HG03575 (cell line): ENCODE results near the gene PPP1R15B.

ENCODE experiments used
- ATAC-seq: cut with Tn5 transposase; IDR thresholded peaks from one replicate; pipeline ENCODE4 v1.9.1; 2021; ENCODE audit not compliant: unreplicated experiment, insufficient number of reproducible peaks, low FRiP score; ENCODE audit errors: extremely low read depth

Gene PPP1R15B

DNA sequence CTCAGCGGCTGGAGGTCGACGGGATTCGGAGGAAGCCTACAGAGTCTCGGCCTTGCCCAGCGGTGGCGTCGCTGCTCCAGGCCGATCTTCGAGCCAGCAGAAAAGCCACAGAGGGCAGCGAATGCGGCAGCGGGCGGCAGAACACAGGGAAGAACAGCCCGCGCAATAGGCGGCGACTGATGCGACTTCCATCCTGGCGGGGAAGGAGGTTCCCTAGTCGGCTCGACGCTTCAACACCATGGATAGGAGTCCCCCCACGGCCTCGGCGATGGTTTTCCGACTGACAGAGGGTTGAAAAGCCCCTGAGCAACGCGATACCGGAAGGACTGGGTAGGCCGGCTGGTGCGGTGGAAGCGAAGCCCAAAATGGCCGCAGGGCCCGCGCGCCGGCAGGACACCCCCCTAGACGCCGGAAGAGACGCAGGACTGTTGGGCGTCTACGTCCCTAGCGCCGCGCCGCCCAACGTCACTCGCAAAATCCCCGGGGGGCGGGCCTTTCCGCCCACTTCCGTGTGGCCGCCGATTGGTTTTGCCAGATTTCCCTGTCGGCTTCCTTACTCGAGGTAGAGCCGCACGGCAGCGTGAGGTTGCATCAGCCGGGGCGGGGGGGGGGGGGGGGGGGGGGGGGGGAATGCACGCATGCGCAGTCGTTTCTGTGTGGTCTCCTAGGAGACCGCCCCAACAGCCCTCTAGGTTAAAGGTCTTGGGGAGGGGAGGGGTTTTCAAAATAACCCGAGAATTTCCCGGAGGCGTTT, at the start of gene PPP1R15B:
Gene PPP1R15B (minus strand): TSS at position 367 of the 754 bp plus-strand sequence. CDS start 406 bp downstream, outside the sequence.
- ATAC-seq = no peak

- no peak for ATAC-seq
These were observed 48.7 kb upstream of the PPP1R15B start for GRCh38 chr1:204460346-204460745.

DNA sequence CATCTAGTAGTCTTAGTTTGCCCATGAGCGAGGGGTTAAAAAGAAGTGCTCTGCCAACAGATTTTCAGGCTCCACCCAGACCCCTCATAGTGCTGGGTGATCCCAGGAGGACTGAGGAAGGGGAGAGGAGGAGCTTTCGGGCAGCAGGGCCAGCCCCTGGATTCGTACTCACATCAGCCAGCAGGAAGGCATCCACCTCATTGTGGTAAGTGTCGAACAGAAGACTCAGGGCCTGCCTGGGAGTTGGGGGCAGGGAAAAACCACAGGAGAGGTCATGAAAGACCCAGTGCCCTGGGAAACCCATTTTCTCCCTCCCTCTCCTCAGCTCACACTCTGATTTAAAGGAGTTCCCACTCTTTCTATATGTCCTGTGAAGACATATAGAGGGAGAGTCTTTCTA, 48.1 kb upstream of the PPP1R15B start:
- no peak for ATAC-seq

DNA sequence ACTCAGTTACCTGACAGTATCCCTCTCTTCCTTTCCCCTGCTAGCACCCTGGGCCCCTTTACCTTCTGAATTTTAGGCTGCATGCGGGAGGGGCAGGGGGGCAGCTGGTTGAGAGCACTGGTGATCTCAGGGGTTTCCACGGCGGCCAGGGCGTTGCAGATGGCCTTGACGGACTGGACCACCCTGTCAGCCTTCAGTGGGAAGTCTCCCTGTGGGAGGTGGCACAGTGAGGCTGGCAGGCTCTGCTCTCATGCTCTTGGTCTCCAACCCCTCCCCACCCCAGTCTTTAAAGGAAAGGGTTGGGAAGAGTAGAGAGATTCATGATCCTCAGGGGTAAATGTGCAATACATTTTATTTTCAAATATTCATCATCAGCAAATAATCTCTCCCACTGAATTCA, 46.0 kb upstream of the PPP1R15B start:
- no peak for ATAC-seq

DNA sequence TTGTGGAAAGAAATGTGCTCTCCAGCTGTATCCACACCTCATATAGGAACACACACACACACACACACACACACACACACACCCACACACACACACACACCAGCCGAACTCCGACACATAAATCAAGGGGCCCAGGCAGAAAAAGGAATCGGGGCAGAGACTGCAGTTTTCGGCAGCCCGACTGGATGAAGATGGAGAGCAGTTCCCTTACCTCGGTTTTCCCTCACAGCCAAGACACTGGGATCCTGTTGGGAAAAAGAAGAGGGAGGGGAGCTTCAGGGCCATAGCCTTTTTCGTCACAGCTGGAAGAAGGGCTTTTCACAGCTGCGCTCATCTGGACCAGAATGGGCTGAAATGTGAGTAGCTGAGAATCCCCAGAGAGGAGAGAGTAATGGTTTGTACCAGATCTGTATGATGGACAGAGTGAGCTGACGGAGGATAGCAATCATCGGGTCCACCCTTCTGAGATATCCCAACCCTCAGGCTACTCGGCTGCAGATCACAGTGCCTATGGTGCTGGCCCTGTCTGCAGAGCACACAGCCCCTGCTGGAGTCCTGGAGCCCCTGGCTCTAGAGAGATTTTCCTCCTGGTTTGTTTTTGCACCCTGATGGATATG, 45.3 kb upstream of the PPP1R15B start:
- no peak for ATAC-seq

- no peak for ATAC-seq
These were observed 44.2 kb upstream of the PPP1R15B start for GRCh38 chr1:204455831-204456145.

GRCh38 chr1:204455063-204455830, 43.6 kb upstream of the PPP1R15B start:
- ATAC-seq = no peak

- ATAC-seq = no peak
These were observed 42.9 kb upstream of the PPP1R15B start for GRCh38 chr1:204454476-204454875.

DNA sequence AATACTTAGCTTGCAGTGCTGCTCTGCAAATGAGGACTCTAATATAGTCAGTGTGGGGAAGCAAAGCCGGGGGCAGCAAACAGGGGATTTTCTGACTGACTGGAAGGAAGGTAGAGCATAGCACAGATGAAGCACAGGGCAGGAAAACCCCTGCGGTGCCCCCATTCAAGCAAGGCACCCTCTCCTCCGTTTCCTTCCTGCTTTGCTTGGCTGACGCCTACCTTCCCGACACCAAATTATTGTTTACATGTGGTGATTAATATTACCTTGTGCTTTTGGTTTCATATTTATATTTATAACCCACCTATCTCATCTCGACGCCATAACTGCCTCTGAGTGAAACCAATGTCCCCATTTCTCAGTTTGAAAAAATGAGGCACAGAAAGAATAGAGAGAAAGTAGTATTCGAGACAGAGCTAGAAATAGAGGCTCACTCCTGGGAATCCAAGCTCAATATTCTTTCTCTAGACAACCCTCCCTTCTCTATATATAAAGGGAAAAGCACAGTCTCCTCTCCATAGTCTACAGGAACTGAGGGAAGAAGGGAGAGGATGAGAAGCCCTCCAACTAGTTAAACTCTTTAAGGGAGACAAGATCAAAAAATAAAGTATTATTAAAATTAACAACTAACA, 41.6 kb upstream of the PPP1R15B start:
- ATAC-seq = peak; percentile 67

DNA sequence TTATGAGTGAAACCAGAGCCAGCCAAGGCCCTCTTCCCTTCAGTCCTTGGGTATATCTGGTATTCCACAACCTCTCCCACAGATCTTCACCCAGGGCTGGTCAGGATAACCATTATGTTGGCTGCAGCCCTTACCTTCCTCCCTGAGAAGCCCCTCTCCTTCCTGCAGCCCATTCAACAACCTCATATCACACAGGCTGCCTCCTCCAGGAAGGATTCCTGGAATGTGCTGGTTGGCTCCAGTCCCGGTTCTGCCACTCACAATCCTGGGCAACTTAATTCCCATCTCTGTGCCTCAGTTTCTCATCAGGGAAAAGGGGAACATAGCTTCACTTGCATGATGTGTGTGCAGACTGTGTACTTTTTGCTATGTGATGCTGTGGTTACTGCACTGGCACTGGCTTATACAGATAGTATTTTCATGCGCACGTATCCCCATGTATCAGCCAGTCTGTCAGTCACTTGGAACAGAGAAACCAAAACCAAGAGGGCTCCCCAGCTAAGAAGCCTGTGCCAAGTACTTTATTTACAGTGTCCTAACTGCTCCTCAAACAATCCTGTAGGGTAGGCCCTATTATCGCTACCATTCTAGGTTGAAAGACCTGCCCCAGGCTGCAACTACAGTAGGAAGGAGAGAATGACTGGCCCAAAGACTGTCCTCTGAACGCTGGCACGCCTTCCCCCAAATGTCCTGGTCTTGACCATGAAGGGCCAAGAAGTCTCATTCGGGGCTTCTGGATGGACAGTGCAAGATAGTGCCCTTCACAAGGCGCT, 39.9 kb upstream of the PPP1R15B start:
- no peak for ATAC-seq

- no peak for ATAC-seq
These were observed 39.0 kb upstream of the PPP1R15B start for GRCh38 chr1:204450461-204451257.

- ATAC-seq = no peak
These were observed 38.2 kb upstream of the PPP1R15B start for GRCh38 chr1:204449678-204450280.

DNA sequence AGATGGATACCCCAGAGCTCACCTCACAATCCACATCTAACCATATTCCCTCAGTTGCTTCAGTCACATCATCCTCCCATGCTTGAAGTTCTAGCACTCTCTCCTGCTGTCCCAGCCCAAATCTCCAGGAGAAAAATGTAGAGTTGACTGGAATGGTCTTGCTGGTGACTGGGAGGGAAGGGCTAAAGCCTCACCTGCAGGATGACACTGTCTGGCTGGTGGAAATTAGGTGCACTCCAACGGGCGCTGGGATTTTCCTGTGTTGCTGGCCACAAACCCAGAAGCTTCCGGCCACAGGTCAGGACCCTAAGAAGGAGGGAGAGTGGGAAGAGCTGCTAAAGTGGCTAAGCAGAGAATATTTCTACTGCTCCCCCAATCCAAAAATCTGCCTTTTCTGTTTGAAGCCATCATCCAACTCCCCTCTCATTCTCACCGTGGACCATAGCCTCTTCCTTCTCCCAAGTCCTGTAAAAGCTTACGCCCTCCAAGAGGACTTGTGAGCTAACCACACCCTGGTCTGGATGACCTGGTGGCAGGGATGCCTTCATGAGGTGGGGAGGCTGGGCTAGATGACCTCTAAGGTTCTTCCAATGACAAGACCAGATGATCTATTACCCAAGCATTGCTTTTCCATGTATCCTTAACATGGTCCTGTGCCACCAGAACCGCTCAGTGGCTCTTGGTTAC, 37.5 kb upstream of the PPP1R15B start:
- no peak for ATAC-seq

DNA sequence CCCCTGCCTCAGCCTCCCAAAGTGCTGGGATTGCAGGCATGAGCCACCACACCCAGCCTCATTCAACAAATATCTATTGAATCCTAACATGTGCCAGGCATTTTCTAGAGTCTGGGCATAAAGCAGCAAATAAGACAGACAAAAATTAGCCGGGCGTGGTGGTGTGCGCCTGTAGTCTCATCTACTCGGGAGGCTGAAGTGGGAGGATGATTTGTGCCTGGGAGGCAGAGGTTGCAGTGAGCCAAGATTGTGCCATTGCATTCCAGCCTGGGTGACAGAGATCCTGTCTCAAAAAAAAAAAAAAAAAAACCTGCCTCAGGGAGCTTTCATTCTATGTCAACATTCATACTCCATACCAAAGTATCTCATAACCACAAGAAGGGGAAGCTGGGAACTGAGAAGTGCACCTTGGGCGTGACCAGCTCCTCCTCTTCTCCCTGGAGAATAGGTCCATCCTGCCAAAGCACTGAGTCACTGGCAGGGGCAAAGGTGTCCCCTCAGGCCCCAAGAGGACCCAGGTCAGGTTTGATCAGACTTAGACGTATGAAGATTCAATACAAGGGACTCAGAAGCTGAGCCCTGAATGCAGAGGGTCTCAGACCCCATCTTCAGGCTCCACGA, 36.8 kb upstream of the PPP1R15B start:
- ATAC-seq = no peak

DNA sequence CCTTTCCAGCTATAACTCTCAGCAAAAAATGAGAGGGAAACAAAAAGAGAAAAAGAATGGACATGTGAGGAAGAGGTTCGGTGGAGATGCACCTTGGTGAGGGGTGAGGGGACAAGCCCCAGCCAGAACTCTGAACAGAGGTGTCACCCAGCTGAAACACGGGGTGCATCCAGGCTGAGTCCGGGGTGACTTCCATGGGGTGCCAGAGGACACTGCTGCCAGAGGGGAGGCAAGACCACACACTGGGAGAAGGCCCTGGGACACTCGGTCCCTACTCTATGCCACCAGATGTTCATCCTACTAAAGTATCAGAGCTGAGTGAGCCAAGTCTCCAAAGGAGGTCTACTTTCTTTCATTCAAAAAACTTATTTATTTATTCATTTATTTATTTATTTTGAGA, 36.1 kb upstream of the PPP1R15B start:
- no peak for ATAC-seq

DNA sequence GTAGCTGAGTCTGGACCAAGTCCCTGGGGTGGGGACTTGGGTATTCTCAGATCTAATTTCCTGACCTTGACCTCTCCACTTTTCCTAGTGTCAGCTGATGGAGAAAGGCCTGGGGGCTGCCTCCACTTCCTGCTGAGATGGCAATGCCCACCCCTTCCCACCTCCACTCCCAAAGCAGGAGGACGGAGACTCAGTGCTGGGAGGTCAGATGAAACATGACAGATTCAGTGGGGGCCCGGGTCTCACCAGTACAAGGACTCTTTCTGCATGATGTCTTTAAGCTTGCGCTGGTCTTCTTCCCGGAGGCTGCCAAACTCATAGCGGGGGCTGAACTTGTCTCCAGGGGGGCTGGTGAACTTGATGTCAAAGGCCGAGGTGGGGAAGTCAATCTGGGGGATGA, 35.6 kb upstream of the PPP1R15B start:
- ATAC-seq = no peak
